Measurements from ENCODE around the gene PTGFRN. TPM values are rescaled to one million over a fixed set of nuclear protein-coding genes. Genes with fewer than 3 reads are reported as not detected.

The PTGFRN gene
- total RNA-seq, 2 donors from 2014 or later, result 41.6 to 43.2 TPM

DNA sequence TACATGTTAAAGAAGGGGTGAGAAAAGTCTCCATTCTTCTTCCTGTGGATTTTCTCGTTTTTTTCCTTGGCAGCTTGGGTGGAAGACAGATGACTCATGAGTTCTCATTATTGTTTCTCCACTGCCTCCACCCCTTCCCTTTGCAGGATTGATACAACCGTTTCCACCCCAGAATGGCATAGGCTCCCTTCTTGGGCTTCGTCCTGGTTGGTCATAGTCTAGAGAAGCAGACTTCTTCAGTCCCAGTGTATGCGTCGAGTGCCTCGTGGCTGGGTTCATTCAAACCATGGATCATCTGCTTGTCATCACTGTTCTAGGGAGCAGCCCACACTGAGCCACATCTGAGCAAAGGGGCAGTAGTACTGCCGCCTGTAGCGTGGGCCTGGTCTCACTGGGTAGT is 13.7 kb downstream of the PTGFRN start:
- no peaks in the 10 kb centered on the region for H3K36me3 ChIP-seq (ENCODE audit: control insufficient read depth, insufficient read depth, low read length)
- Mint-ChIP-seq H3K9me3 (no peaks in the 10 kb centered on the region), H3K36me3 (ENCODE audit: low read depth) (no peaks in the 10 kb centered on the region), H3K27me3 (ENCODE audit: insufficient read depth) (no peaks in the 10 kb centered on the region), H3K4me3 (no peak overlapping the region), H3K27ac (no peak overlapping the region), H3K4me1 (peaks cover 11% of the 10 kb centered on the region)
- no peak overlapping the region for H3K27ac ChIP-seq (ENCODE audit: low read depth, low read length)
- H3K27me3 ChIP-seq (ENCODE audit: control insufficient read depth, insufficient read depth, low read length, poor library complexity, severe bottlenecking), result no peaks in the 10 kb centered on the region
- TF ChIP-seq, protein P1, sequence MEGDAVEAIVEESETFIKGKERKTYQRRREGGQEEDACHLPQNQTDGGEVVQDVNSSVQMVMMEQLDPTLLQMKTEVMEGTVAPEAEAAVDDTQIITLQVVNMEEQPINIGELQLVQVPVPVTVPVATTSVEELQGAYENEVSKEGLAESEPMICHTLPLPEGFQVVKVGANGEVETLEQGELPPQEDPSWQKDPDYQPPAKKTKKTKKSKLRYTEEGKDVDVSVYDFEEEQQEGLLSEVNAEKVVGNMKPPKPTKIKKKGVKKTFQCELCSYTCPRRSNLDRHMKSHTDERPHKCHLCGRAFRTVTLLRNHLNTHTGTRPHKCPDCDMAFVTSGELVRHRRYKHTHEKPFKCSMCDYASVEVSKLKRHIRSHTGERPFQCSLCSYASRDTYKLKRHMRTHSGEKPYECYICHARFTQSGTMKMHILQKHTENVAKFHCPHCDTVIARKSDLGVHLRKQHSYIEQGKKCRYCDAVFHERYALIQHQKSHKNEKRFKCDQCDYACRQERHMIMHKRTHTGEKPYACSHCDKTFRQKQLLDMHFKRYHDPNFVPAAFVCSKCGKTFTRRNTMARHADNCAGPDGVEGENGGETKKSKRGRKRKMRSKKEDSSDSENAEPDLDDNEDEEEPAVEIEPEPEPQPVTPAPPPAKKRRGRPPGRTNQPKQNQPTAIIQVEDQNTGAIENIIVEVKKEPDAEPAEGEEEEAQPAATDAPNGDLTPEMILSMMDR (conservative IDR thresholded peaks at IDR 0.05), result no peak
- peak; percentile 34 for DNase-seq
- H3K4me3 ChIP-seq (ENCODE audit: low read length), result no peak overlapping the region
- H3K9ac ChIP-seq (ENCODE audit: extremely low read depth, low read length, poor library complexity, severe bottlenecking), result no peak overlapping the region
- no peaks in the 10 kb centered on the region for H3K4me1 ChIP-seq (ENCODE audit: control insufficient read depth, insufficient read depth, low read length)
- 88 to 95% methylated on average over 5 to 8 of the region's 8 CpGs for WGBS, 2 experiments (ENCODE audit: insufficient coverage in 1 of 2, insufficient read length in 1 of 2)
- H3K9me3 ChIP-seq (ENCODE audit: control insufficient read depth, low read length), result no peaks in the 10 kb centered on the region

DNA sequence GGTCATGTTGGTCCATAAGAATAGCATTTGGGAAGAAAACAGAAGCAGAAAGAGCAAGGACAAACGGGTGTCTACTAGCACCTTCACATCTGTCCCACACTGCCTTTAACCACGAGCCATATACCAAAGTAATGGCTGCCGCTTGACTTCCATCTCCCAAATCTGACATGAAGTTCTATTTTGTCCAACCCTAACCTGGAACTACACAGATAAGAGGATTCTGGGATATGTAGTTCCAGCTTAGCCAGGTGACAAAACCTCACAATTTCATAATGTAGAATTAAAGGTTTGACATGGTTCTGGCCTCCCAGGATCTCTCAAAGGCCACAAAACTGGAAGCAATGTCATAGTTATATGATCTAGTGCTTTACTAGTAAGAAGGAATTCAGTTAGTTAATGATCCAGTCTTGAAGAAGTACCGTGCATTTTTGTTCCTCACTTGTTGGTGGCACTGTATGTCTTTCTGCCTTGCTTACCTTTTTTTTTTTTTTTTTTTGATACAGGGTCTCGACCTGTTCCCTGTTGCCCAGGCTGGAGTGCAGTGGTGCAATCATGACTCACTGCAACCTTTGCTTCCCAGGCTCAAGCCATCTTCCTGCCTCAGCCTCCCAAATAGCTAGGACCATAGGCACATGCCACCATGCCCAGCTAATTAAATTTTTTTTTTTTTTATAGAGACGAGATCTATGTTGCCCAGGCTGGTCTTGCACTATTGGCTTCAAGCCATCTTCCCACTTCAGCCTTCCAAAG is 17.5 kb downstream of the PTGFRN start:
- peak; percentile 13 for DNase-seq
- Histone ChIP-seq H3K9ac (ENCODE audit: extremely low read depth, low read length, poor library complexity, severe bottlenecking) (no peak overlapping the region), H3K9me3 (ENCODE audit: control insufficient read depth, low read length) (no peaks in the 10 kb centered on the region), H3K4me3 (ENCODE audit: low read length) (no peak overlapping the region), H3K4me1 (ENCODE audit: control insufficient read depth, insufficient read depth, low read length) (no peaks in the 10 kb centered on the region), H3K27me3 (ENCODE audit: control insufficient read depth, insufficient read depth, low read length, poor library complexity, severe bottlenecking) (no peaks in the 10 kb centered on the region), H3K36me3 (ENCODE audit: control insufficient read depth, insufficient read depth, low read length) (no peaks in the 10 kb centered on the region), H3K27ac (ENCODE audit: low read depth, low read length) (no peak overlapping the region)
- TF ChIP-seq, protein P1 (conservative IDR thresholded peaks at IDR 0.05), result no peak
- Mint-ChIP-seq H3K27ac (no peak overlapping the region), H3K27me3 (ENCODE audit: insufficient read depth) (no peaks in the 10 kb centered on the region), H3K36me3 (ENCODE audit: low read depth) (no peaks in the 10 kb centered on the region), H3K4me3 (no peak overlapping the region), H3K9me3 (no peaks in the 10 kb centered on the region), H3K4me1 (peaks cover 14% of the 10 kb centered on the region)
- 93 to 100% methylated on average over 1 to 6 of the region's 6 CpGs for WGBS, 2 experiments (ENCODE audit: insufficient coverage in 1 of 2, insufficient read length in 1 of 2)

DNA sequence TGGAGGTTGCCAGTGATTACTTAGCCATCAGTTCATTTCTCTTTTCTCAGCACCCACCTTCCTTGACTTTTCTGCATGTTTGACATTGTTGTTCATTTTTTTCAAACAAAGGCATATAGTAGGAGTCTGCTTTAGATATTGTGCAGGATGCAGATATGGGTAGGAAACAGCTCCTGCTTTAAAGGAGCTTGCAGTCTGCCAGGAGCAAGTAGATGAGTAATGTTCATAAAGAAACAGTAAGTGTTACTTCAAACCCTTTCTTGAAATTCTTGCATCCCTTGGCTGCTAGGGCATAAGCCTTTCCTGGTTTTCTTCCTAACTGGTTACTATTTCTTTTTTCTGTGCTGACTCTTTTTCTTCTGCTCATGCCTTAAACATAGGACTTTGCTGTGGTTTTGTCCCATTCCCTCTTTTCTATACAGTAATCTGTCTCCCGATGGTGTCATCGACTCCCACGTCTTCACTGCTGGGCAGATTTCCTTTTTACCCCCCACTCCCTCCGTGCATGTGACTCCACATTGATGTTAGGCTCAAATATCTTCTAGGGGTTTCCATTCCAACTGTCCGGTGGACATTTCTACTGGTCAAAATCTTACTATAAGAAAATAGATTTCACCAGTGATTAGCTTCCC is 20.4 kb downstream of the PTGFRN start:
- H3K4me1 ChIP-seq (ENCODE audit: control insufficient read depth, insufficient read depth, low read length), result no peaks in the 10 kb centered on the region
- peaks cover 5% of the 10 kb centered on the region for H3K36me3 ChIP-seq (ENCODE audit: control insufficient read depth, insufficient read depth, low read length)
- Mint-ChIP-seq H3K4me3 (no peak overlapping the region), H3K9me3 (no peaks in the 10 kb centered on the region), H3K4me1 (peaks cover 26% of the 10 kb centered on the region), H3K36me3 (ENCODE audit: low read depth) (no peaks in the 10 kb centered on the region), H3K27ac (no peak overlapping the region), H3K27me3 (ENCODE audit: insufficient read depth) (no peaks in the 10 kb centered on the region)
- no peak overlapping the region for H3K27ac ChIP-seq (ENCODE audit: low read depth, low read length)
- no peaks in the 10 kb centered on the region for H3K27me3 ChIP-seq (ENCODE audit: control insufficient read depth, insufficient read depth, low read length, poor library complexity, severe bottlenecking)
- DNase-seq, result peak; percentile 22
- 82 to 89% methylated on average over 3 to 5 of the region's 5 CpGs for WGBS, 2 experiments (ENCODE audit: insufficient coverage in 1 of 2, insufficient read length in 1 of 2)
- H3K4me3 ChIP-seq (ENCODE audit: low read length), result no peak overlapping the region
- no peak overlapping the region for H3K9ac ChIP-seq (ENCODE audit: extremely low read depth, low read length, poor library complexity, severe bottlenecking)
- no peaks in the 10 kb centered on the region for H3K9me3 ChIP-seq (ENCODE audit: control insufficient read depth, low read length)
- TF ChIP-seq, protein P1 (conservative IDR thresholded peaks at IDR 0.05), result no peak
